Endothelial cell of umbilical vein (primary cell): ENCODE data around the gene ZWINT.

ENCODE experiments used
- EZH2 ChIP-seq: IDR thresholded peaks from 2 replicates; pipeline ENCODE4 v1.6.1; 2012; ENCODE audit warnings: borderline replicate concordance, low read depth, mild to moderate bottlenecking, moderate library complexity, low read length, inconsistent platforms; ENCODE audit not compliant: severe bottlenecking
- GATA2 ChIP-seq: IDR thresholded peaks from 2 replicates; pipeline ENCODE4 v1.7.0; 2011; ENCODE audit warnings: low read depth, mild to moderate bottlenecking, moderate library complexity, mixed read lengths, low read length; ENCODE audit not compliant: insufficient read length, insufficient read depth
- JUN ChIP-seq: IDR thresholded peaks from 2 replicates; pipeline ENCODE4 v1.6.1; 2011; ENCODE audit warnings: borderline replicate concordance, low read depth; ENCODE audit not compliant: insufficient read length, insufficient read depth
- MYC ChIP-seq: IDR thresholded peaks from one replicate; pipeline ENCODE4 v1.6.1; 2011; ENCODE audit warnings: mild to moderate bottlenecking, low read depth, low read length
- POLR2A ChIP-seq: IDR thresholded peaks from 2 replicates; pipeline ENCODE4 v1.6.1; 2012; ENCODE audit warnings: low read depth, mild to moderate bottlenecking, control low read depth, low read length
- POLR2AphosphoS5 ChIP-seq: IDR thresholded peaks from 2 replicates; pipeline ENCODE4 v1.6.1; 2012; ENCODE audit warnings: low read depth, mild to moderate bottlenecking, control low read depth, low read length, moderate library complexity; ENCODE audit not compliant: insufficient read depth
- TF ChIP-seq, protein P1 (sequence below), 2 donors: IDR thresholded peaks; 1 replicate in 1 of 2; 2 replicates in 1 of 2; pipeline ENCODE4 v1.5.1; 2011; ENCODE audit warnings: low read length in 2 of 2, mild to moderate bottlenecking in 2 of 2, moderate library complexity in 2 of 2, control low read depth in 1 of 2, inconsistent platforms in 1 of 2, low read depth in 1 of 2; ENCODE audit not compliant: insufficient read depth in 1 of 2; ENCODE audit errors: extremely low read depth in 1 of 2
- TF ChIP-seq, protein P2 (sequence below): IDR thresholded peaks from 2 replicates; pipeline ENCODE4 v1.6.1; 2011; ENCODE audit not compliant: insufficient read depth, insufficient read length

DNA sequence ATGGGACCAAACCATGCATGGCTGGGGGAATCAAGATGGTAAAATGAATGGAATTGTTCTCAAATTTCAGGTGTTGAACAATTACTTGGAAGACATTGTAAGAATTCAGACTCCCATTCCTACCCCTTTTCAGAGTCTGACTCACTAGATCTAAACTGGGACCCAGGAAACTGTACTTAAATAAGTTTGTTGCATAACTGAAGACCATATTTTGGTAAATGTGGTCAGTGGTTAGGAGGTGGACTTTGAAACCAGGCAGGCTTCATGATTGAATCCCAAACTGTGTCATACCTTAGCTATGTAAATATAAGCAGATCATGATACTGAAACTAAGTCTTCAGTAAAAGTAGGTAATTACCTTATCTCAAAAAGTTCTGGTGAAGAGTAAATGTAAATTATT, 41.7 kb downstream of the ZWINT start:
- no peak for TF ChIP-seq MYC
- TF ChIP-seq, protein P1, sequence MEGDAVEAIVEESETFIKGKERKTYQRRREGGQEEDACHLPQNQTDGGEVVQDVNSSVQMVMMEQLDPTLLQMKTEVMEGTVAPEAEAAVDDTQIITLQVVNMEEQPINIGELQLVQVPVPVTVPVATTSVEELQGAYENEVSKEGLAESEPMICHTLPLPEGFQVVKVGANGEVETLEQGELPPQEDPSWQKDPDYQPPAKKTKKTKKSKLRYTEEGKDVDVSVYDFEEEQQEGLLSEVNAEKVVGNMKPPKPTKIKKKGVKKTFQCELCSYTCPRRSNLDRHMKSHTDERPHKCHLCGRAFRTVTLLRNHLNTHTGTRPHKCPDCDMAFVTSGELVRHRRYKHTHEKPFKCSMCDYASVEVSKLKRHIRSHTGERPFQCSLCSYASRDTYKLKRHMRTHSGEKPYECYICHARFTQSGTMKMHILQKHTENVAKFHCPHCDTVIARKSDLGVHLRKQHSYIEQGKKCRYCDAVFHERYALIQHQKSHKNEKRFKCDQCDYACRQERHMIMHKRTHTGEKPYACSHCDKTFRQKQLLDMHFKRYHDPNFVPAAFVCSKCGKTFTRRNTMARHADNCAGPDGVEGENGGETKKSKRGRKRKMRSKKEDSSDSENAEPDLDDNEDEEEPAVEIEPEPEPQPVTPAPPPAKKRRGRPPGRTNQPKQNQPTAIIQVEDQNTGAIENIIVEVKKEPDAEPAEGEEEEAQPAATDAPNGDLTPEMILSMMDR (IDR thresholded peaks at IDR 0.05; ENCODE audit: extremely low read depth in 1 of 2, insufficient read depth in 1 of 2, low read depth in 1 of 2, low read length in 2 of 2) = no peak
- TF ChIP-seq EZH2 = no peak
- TF ChIP-seq POLR2A = no peak
- TF ChIP-seq POLR2AphosphoS5 = no peak
- TF ChIP-seq JUN = no peak
- TF ChIP-seq, protein P2, sequence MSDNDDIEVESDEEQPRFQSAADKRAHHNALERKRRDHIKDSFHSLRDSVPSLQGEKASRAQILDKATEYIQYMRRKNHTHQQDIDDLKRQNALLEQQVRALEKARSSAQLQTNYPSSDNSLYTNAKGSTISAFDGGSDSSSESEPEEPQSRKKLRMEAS = no peak
- no peak for TF ChIP-seq GATA2
